Stimulated activated CD8-positive, alpha-beta memory T cell treated with anti-CD3 and anti-CD28 coated beads, Interleukin-15, amount 100 ng/mL, for 4 hours (primary cell): ENCODE data around the gene SLC38A1.
"Not testable (repeated sequence)": the region's sequence is repeated elsewhere in the genome, so short reads cannot be mapped to it uniquely, and the experiment has no call there.

Experiments used
- DNase-seq, 2 donors: peaks; one replicate each; pipeline ENCODE4 v3.0.0-alpha.2; 2020; ENCODE audit warnings: low read depth in 2 of 2

Gene SLC38A1

DNA sequence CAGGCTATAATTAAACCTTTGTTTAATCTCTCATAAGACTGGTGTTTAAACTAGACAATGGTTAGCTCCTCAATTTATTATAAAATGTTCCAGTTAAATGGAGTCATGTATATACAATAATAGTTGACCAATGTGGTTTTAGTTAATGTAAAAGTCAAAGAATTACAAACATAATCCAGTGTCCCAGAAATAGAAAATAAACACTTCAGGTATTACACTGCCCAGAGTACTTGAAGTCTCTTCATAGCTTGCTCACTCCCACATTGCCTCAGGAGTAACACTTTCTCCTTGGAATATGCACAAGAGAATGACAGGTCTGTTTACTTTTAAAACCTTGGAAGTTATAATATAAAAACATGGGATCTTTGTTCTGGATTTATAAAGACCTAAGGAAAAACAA is 60.5 kb downstream of the SLC38A1 start:
- DNase-seq, result no peak

DNA sequence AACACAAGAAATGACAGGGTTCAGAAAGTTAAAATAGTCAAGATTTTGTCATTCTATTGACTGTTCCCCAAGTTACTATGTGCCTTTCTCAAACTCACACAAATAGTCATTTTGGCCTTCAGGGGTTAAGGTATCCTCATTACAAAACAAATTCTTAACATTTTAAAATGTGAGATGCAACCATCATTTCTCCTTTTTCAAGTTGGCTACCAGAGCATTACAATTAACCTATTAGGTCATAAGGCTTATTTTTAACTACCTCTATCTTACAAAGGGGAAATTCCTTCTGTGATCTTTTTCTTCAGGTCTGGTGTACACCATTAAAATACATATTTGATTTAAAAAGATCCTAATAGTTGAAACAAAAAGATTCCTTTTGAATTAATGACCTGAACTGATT is 61.2 kb downstream of the SLC38A1 start:
- no peak for DNase-seq

DNA sequence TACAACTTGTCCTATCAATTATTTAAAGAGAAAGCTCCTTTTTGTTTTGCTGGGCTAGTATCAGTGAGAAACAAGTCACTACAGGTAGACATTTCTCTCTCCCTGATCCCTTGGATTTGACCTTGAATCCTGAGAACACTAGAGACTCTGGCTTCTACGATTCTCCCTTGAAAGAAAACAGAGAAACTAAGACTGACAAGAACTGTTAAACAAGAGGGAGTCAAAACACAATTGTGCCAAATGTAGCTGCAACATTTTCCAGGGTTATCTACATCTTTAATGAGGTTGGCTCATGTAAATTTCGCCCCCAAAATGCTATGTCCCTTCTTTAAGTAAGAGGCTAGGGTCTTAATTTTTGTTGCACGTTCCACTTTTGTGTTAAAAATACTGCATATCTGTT is 62.4 kb downstream of the SLC38A1 start:
- no peak for DNase-seq

DNA sequence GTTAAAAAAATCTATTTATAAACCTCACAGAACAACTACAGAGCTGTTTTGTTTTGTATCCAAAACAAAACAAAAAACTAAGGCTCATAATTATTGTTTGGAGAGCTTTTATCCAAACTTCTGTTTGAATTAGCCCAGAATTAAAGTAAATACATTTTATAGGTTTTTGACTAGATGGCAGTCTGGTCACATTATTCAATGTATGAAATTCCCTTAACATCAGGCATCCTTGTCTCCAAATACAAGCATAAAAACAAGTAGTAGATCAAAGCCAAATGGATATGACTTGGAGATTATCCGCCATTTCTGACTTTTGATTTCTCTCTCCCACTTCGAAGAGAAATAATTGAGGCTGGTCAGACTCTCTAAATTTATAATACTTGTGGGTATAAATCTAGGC is 63.5 kb downstream of the SLC38A1 start:
- no peak for DNase-seq

DNA sequence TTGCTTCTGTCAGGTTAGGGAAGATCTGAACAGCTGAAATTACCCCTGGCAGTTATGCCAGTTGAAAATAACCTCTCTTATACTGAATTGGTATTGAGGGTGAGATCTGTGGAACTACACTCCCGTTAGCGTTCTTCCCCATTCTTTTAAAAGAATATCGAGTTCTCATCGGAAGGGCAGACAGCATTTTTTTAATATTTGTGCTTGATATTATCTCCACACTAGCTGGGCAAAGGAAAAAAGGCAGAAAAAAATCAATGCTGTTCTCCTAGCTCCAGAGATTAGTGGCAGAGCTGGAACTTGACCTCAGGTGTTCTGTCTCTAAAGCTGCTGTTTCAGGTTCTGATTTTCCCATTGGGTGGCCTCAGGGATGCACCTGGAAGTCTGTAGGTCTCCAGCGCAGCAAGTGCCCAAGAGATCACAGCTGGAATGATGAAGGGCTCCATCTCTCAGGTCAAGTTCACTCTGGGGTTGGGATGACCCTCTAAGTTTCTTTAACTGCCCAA is 67.5 kb downstream of the SLC38A1 start:
- DNase-seq, result no peak

DNA sequence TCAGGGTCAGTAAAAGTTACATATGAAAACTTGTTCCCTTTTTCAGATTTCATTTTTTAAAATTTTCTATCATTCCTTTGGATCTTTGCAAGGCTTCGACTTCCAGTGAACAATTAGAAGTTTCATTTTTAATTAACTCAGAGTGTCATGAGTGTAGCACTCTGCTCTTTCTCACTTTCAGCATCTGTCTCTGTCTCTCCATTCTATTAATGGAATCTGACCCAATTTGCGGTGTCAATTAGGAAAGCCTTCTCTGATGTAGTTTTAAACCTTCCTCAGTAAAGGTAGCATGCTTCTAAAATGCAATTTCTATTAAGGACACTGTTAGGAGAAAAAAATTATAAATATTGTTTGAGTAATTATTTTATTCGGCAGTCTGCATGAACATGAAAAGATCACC is 68.3 kb downstream of the SLC38A1 start:
- no peak for DNase-seq

DNA sequence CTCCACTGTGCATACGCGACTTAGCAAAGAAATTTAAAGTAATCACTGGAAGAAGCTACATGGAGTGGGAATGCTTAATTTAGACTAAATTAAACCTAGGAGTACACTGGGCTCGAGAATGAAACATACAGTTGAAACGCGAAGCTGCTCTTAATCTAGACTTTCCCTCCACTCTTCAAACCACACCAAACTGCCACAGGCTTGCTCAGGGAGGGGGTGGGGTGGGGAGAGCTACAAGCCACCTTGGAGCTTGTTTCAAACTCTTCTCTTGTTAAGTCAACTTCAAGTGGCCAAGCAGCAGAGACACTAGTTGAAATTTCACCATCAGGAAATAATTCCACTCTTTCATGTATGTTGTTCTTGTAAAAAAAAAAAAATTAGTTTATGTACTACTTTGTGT is 69.9 kb downstream of the SLC38A1 start:
- DNase-seq, result no peak

DNA sequence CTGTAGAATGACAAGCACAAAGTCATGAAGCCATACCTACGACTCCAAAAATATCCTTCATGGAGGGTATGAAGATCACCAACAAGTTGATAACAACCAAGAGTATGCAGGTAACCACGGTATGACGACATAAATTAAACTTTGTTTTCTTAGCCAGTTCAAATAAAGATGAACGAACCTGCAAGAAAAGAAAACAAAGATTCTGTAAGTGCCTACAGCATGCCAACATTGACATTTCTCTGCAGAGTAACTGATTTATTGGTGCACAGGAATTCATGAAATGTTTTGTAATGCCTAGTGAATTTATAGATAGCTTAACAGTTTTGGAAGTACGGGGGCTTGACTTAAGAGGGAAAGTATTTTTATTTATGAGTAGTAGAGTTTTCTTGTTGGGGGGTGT is 71.0 kb downstream of the SLC38A1 start:
- no peak for DNase-seq

DNA sequence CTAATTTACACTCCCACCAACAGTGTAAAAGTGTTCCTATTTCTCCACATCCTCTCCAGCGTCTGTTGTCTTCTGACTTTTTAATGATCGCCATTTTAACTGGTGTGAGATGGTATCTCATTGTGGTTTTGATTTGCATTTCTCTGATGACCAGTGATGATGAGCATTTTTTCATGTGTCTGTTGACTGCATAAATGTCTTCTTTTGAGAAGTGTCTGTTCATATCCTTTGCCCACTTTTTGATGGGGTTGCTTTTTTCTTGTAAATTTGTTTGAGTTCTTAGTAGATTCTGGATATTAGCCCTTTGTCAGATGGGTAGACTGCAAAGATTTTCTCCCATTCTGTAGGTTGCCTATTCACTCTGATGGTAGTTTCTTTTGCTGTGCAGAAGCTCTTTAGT is 78.3 kb downstream of the SLC38A1 start:
- not testable (repeated sequence) for DNase-seq

DNA sequence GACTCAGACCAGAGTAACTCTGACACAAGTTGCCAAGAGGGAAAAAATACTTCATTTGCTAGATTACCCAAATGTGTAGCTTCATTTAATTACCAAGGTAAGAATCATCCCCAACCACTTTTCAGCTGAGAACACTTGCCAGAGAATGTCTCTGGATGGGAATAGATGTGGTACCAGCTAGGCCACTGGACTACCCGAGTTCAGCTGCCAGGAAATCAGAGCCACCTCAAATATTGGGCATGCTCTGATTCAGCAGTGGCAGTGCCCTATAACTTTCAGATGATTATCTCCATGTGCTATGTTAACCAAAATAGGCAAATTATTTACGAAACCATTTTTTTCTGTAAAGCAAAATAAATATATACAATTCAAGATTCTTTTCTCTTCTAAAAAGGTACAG is 80.7 kb downstream of the SLC38A1 start:
- DNase-seq, result no peak

DNA sequence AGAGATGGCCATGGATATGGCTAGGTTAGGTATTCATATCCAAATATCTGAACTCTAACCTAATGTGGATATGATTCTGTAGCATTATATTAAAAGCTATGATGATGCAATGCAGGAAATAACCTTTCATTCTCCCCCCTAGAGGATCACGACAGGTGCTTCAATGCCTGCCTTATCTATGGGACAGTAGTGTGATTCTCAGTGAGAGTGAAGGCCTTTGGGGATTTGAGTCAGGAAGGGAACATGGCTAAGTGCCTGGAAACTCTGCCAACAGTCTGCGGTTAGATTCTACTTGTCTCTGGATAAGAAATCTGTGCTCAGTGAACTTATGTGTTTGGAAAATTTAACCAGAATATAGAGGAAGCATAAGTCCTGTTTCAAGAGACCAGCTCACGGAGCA is 81.8 kb downstream of the SLC38A1 start:
- DNase-seq, result no peak

DNA sequence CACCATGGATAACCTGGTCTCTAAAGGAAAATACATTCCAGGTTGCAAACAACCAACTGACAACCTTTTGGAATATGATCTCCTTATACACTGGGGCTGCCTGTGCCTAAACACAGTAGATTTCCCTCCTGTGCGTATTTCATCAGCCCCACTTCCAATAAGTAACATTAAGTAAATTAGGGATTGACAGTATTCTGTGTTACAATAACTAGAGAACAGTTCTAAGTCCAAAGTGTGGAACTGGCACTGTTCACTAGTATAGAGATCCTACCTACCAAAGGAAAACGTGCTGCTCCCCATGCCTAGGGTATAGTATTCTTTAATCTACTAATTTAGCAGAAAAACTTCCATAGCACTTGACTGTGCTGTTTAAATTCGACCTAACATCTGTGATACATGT is 82.8 kb downstream of the SLC38A1 start:
- no peak for DNase-seq

DNA sequence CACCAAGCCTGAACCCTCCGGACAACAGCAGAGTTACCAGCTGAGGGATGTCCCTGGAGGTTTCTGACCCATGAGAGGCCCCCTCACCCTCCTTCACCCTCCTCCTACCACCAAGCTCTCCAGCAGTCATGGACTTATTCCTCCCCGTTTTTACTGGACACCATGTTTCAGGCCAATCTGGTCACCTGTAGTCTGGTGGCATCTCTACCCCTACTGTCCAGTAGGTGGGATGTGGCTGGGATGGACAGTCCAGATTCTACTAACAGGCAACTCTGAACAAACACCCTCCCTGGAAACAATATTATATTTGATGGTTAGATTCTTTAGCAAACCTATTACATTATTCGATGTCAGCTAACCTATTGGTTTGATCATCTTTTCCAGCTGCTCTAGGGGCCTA is 83.2 kb downstream of the SLC38A1 start:
- no peak for DNase-seq

DNA sequence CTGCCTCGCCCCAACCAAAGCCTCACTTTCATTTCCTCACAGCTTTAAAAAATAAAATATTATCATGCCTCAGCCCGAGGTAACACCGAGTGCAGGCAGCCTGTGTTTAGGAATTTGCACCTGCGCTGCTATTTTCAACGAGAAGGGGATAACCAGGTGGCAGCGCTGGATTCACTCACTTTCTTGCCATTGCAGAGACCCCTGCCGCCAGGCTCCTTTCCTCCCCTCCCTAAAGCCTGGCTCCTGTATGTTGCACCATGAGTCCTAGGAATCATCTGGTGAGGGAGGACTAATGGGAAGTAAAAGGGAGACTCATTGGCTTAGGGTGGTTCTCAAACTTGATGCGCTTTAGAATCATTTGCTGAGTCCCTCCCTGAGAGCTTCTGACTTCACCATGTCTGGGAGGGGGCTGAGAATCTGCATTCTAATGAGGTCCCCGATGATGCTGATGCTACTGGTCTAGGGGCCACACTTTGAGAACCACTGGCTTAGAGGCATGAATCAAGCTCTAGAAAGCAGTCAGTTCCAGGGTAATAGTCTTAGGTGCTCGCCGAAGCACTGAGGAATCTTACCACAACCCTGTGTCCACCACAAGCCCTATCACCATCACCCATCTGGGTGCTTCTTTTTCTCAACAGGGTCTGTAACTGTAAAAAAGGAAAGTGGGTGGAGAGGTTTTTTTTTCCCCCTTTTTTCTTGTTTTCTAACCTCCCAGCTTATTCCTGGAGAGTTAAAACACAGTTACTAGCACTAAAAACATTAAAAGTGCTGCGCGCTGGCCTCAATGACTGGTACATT is 83.8 kb downstream of the SLC38A1 start:
- DNase-seq, result no peak

DNA sequence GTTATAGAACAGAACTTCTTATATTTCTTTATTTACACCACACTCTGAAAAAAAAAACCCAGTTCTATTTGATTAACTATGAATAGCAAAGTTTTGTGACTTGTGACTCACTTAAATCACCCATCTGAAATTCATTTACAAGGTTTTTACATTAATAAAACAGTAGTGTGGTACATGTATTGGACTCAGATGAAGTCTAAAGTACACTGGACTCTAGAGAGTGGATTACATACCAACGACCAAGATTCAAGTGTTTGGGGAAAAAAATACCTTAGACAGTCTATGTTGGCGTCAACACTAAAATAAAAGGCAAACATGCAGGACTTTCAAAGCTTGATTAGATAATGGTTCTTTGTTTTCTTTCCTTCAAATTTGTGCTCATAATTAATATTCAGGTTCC is 85.7 kb downstream of the SLC38A1 start:
- no peak for DNase-seq

DNA sequence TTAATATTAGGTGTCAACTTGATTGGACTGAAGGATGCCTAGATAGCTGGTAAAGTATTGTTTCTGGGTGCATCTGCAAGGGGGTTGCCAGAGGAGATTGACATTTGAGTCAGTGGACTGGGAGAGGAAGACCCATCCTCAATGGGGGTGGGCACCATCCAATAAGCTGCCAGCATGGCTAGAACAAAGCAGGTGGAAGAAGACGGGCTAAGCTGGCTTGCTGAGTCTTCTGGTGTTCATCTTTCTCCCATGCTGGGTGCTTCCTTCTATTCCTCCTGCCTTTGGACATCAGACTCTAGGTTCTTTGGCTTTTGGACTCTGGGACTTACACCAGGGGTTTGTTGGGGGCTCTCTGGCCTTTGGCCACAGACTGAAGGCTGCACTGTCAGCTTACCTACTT is 87.4 kb downstream of the SLC38A1 start:
- no peak for DNase-seq

DNA sequence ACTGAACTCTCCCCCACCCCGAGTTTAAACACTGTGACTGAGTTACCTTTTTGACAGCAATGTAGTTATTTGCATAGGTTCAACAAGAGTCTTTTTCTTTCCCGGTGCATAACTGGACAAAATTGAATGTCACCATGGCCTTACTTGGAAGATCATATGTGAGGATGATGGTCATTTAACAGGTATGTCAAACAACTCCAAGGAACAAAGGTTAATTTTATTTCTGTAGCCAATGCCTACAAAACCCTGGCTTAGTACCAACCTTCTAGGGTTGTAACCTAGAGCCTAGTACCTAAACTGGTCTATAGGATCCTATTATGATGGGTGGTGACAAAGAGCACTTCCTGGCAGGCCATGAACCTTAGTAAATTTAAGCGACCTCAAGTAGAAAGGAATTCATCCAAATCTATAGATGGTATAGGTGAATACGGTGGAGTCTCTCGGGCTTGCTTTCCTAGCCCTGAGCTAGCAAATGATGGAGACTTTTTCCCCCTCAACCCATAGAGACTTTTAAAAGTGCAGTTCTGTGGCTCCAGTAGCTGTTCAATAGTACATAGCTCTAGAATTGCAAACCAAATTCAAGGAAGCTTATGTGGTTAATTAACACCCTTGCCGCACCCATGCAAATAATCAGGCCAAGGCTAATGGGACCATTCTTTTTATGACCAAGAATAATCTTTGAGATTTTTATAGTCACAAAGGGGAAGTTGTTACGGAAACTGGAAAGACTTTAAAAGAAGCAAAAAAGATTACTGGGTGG is 89.0 kb downstream of the SLC38A1 start:
- DNase-seq, result no peak

DNA sequence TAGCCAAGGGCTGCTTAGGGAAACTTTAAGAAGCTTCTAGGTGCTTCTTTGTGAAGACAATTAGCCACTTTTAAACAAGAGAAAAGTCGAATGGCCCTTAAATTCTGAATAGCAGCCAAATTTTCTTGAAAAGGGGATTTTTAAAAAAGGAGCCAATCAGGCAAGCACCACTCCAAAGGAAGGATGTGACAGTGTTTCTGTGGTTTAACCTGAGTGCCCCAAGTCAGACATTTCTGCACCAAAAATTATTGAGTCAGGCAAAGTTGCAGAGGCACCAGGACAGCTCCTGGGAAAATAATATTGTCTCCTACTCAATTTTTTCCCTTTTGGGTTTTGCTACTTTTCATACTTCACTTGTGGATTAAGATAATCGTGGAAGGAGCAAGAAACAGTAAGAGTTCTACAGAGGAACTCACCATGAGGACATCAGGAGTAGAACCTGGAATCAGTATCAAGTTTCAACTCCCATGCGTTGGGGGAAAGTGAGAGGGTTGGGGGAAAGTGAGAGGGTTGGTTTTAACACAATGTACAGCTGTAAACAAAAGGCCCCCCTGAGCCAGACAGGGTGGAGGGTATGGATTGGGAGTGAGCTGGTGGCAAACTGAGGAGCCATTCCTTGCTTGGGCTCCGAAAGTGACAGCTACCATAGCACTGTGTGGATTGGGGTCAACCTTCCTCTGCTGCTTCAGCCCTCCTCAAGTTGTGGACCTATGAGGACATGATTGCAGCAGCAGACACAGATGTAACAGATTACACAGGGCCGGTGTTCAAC is 90.8 kb downstream of the SLC38A1 start:
- DNase-seq, result no peak

DNA sequence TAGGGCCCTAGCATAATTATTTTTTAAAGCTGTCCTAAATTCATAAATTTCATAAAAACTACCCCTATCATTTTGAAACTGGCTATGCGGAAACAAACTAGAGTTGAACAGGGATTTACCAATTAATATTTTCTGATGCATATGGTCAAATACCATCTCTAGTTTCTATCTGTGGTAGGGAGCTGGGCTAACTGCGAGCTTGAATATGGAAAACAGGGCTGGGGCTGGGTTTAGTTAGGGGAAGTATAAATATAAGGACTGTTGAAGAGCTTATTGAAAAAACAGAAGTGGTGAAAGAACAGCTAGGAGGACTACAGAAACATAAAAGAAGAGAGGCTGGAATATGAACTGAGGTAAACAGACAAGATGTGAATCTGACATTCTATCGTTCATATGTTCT is 91.8 kb downstream of the SLC38A1 start:
- no peak for DNase-seq

DNA sequence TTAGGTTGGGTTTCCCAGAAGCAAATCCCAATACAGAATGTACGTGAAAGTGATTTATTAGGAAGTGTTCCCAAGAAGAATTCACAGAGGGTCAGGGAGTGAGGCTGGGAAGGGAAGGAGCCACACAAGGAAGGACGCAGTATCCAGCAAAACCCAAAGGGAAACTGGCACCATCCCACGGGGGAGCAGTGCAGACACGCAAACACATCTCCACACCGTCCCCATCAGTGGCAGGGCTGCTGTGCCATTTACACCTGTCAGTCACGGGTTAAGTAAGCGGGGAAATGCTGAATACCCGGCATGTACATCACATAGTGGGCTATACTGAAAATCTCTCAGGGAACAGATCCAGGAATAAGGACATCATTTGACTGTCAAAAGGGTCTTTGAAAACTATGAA is 93.9 kb downstream of the SLC38A1 start:
- no peak for DNase-seq

DNA sequence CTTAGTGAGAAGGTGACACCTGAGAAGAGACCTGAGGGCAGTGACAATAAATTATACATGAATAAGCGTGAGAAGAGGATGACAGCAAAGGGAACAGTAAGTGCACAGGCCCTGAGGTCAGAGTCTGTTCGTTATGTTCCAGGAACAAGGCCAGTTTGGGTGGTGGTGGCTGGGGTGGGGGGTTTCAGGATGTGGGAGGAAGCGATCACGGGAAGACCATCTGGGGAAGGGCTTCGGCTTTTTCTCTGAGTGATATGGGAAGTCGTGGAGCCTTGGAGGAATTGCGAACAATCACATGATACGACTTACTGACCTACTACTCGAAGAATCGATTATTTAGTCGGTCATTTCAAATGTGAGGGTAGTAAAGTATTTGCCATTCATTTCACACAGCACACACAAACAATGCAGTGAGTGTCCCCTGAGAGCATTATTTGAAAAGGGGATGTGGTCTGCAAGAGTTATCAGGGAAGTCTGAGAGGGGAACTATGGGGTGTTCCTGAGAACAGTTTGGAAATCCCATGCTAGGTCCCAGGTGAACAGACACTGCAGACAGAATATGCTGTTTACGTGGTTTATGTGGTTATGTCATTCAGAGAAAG is 94.7 kb downstream of the SLC38A1 start:
- no peak for DNase-seq

DNA sequence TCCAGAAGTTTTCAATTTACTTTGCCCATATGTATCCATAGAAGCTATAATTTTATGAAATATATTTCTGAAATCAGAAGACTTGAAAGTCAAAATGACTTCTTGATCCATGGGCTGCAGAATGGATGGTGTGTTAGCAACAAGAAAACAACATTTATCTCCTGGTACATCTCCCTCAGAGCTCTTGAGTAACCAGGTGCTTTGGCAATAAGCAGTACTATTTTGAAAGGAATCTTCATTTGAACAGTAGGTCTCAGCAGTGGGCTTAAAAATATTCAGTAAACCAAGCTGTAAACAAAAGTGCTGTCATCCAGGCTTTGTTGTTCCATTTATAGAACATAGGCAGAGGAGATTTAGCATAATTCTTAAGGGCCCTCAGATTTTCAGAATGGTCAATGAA is 100.4 kb downstream of the SLC38A1 start:
- no peak for DNase-seq
